OCI-LY3 (cell line): ENCODE measurements around the gene GRAMD1B.

Experiments
- H2AFZ ChIP-seq: fragments of 200-600, 300-600 bp; shearing (Covaris generic); 2 replicates; pipeline ENCODE4 v1.6.0; 2014; ENCODE audit warnings: antibody characterized with exemption, low read depth, low read length
- H3K27ac ChIP-seq: fragments of 200-600, 300-600 bp; sonication (generic); 2 replicates; pipeline ENCODE4 v1.5.1; 2014; ENCODE audit warnings: mild to moderate bottlenecking, low read length, moderate library complexity, mixed read lengths
- H3K27me3 ChIP-seq: fragments of 200-600, 300-600 bp; sonication (generic); 2 replicates; pipeline ENCODE4 v1.6.1; 2014; ENCODE audit warnings: low read depth, low read length, mixed read lengths
- H3K36me3 ChIP-seq: fragments of 200-600, 300-600 bp; sonication (generic); replicated peaks from 2 replicates; pipeline ENCODE3; 2014; ENCODE audit warnings: low read depth, low read length, mixed read lengths
- H3K4me1 ChIP-seq: fragments of 300-600, 200-600 bp; sonication (generic); 2 replicates; pipeline ENCODE4 v1.6.1; 2014; ENCODE audit warnings: low read length, mixed read lengths
- H3K4me2 ChIP-seq: fragments of 200-600, 300-600 bp; sonication (generic); 2 replicates; pipeline ENCODE4 v1.6.1; 2014; ENCODE audit warnings: low read length, mixed read lengths
- H3K4me3 ChIP-seq: fragments of 300-600, 200-600 bp; sonication (generic); 2 replicates; pipeline ENCODE4 v1.5.1; 2014; ENCODE audit warnings: antibody characterized with exemption, mild to moderate bottlenecking, low read length, moderate library complexity
- H3K79me2 ChIP-seq: fragments of 300-600, 200-600 bp; shearing (Covaris generic); 2 replicates; pipeline ENCODE4 v1.6.1; 2014; ENCODE audit warnings: mild to moderate bottlenecking, low read length, mixed read lengths
- H3K9ac ChIP-seq: fragments of 300-600, 200-600 bp; shearing (Covaris generic); 2 replicates; pipeline ENCODE4 v1.6.0; 2014; ENCODE audit warnings: mild to moderate bottlenecking, low read length, moderate library complexity
- H3K9me3 ChIP-seq: fragments of 200-600, 300-600 bp; shearing (Covaris generic); 2 replicates; pipeline ENCODE4 v1.6.1; 2014; ENCODE audit warnings: low read length, mixed read lengths; ENCODE audit not compliant: insufficient read depth
- H4K20me1 ChIP-seq: fragments of 200-600, 300-600 bp; sonication (generic); 2 replicates; pipeline ENCODE4 v1.6.1; 2016; ENCODE audit warnings: low read length, mixed read lengths; ENCODE audit not compliant: insufficient read depth
- CTCF ChIP-seq: fragments of 200-600, 300-600 bp; sonication (generic); IDR thresholded peaks from 2 replicates; pipeline ENCODE4 v1.5.1; 2014; ENCODE audit warnings: antibody characterized with exemption, low read length, low read depth
- EZH2phosphoT487 ChIP-seq: fragments of 200-600 bp; shearing (Covaris generic); IDR thresholded peaks from 2 replicates; pipeline ENCODE4 v1.6.1; 2018; ENCODE audit warnings: antibody characterized with exemption, mixed run types, low read depth

The GRAMD1B gene

GRCh38 chr11:123593570-123593969 lies 163.5 kb downstream of the GRAMD1B start:
- H3K4me2 ChIP-seq: no peak overlapping the region
- no peaks in the 10 kb centered on the region for H3K27me3 ChIP-seq
- no peaks in the 10 kb centered on the region for H3K36me3 ChIP-seq
- H2AFZ ChIP-seq: no peak overlapping the region
- no peaks in the 10 kb centered on the region for H4K20me1 ChIP-seq
- H3K79me2 ChIP-seq: no peaks in the 10 kb centered on the region
- TF ChIP-seq EZH2phosphoT487 (no peak), CTCF (no peak)
- no peaks in the 10 kb centered on the region for H3K4me1 ChIP-seq
- H3K4me3 ChIP-seq: no peak overlapping the region
- no peak overlapping the region for H3K27ac ChIP-seq
- H3K9me3 ChIP-seq: no peaks in the 10 kb centered on the region
- H3K9ac ChIP-seq: no peak overlapping the region

- H4K20me1 ChIP-seq: no peaks in the 10 kb centered on the region
- TF ChIP-seq EZH2phosphoT487: no peak
- no peak for TF ChIP-seq CTCF
- no peaks in the 10 kb centered on the region for H3K9me3 ChIP-seq
- no peak overlapping the region for H3K4me3 ChIP-seq
- no peak overlapping the region for H2AFZ ChIP-seq
- H3K4me1 ChIP-seq: no peaks in the 10 kb centered on the region
- no peaks in the 10 kb centered on the region for H3K27me3 ChIP-seq
- no peaks in the 10 kb centered on the region for H3K36me3 ChIP-seq
- H3K79me2 ChIP-seq: no peaks in the 10 kb centered on the region
- H3K4me2 ChIP-seq: no peak overlapping the region
- no peak overlapping the region for H3K27ac ChIP-seq
- no peak overlapping the region for H3K9ac ChIP-seq
These were observed 164.3 kb downstream of the GRAMD1B start for GRCh38 chr11:123594188-123594901.

DNA sequence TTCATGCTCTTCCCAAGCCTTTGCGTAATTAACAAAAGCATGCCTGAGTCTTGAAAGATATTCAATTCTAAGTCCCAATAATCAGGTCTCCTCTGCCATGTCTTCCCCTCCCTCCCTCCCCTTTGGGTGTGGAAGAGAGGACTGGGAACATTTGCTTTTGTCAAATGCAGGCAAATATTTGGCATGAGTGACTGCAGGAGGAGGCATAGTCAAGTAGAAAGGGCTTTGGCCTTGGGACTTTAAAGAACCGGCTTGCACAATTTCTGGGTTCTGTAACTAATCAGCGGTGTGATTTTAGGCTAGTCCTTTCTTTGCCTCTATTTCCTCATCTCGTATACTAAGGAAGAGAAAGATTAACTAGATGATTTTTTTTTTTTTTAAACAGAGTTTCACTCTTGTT lies 164.9 kb downstream of the GRAMD1B start:
- no peaks in the 10 kb centered on the region for H3K4me1 ChIP-seq
- no peak overlapping the region for H3K4me3 ChIP-seq
- H3K27ac ChIP-seq: no peak overlapping the region
- no peak overlapping the region for H2AFZ ChIP-seq
- no peak overlapping the region for H3K9ac ChIP-seq
- no peaks in the 10 kb centered on the region for H3K79me2 ChIP-seq
- H4K20me1 ChIP-seq: no peaks in the 10 kb centered on the region
- H3K4me2 ChIP-seq: no peak overlapping the region
- H3K27me3 ChIP-seq: no peaks in the 10 kb centered on the region
- no peaks in the 10 kb centered on the region for H3K36me3 ChIP-seq
- TF ChIP-seq CTCF: no peak
- TF ChIP-seq EZH2phosphoT487: no peak
- no peaks in the 10 kb centered on the region for H3K9me3 ChIP-seq

- H3K9ac ChIP-seq: no peak overlapping the region
- H2AFZ ChIP-seq: no peak overlapping the region
- H3K4me1 ChIP-seq: no peaks in the 10 kb centered on the region
- no peaks in the 10 kb centered on the region for H3K27me3 ChIP-seq
- no peak overlapping the region for H3K4me2 ChIP-seq
- TF ChIP-seq CTCF: no peak
- no peak for TF ChIP-seq EZH2phosphoT487
- no peaks in the 10 kb centered on the region for H3K36me3 ChIP-seq
- H4K20me1 ChIP-seq: no peaks in the 10 kb centered on the region
- no peaks in the 10 kb centered on the region for H3K79me2 ChIP-seq
- H3K9me3 ChIP-seq: no peaks in the 10 kb centered on the region
- H3K27ac ChIP-seq: no peak overlapping the region
- no peak overlapping the region for H3K4me3 ChIP-seq
These were observed 167.8 kb downstream of the GRAMD1B start for GRCh38 chr11:123597859-123598258.
